PC-9 (cell line): ENCODE measurements around the gene PJVK. TPM values are rescaled to one million over a fixed set of nuclear protein-coding genes. Genes with fewer than 3 reads are reported as not detected.

Experiments used
- BruUV-seq: library from RNA; stranded (reverse); fragments of 400-500 nt; replicated peaks from 2 replicates; lab custom pipeline; 2021; lab: Mats Ljungman, UMichigan
- CTCF ChIA-PET: fragments of 300-600 bp; sonication (Branson Sonifier 250); formaldehyde crosslinking; loops from one replicate; lab custom pipeline; 2022; ENCODE audit warnings: antibody characterized with exemption; lab: Charles Lee
- POLR2A ChIA-PET: fragments of 300-600 bp; sonication (Branson Sonifier 250); formaldehyde crosslinking; loops from one replicate; lab custom pipeline; 2022; ENCODE audit warnings: antibody characterized with exemption; ENCODE audit not compliant: unreplicated experiment; lab: Charles Lee
- DNase-seq, 2 experiments: peaks; one replicate each; pipeline versions ENCODE4 v3.0.0 to v3.0.0-alpha.2; 2015 to 2022; ENCODE audit warnings: mixed read lengths in 1 of 2
- H2AFZ ChIP-seq: fragments of 200-600 bp; sonication (generic); 2 replicates; pipeline ENCODE4 v1.8.1; 2017; ENCODE audit warnings: antibody characterized with exemption
- H3F3A ChIP-seq: fragments of 200-600 bp; sonication (generic); 2 replicates; pipeline ENCODE4 v1.8.1; 2017; ENCODE audit warnings: antibody characterized with exemption, mild to moderate bottlenecking, low read depth; ENCODE audit not compliant: insufficient read depth
- H3K27ac ChIP-seq: fragments of 200-600 bp; sonication (generic); 2 replicates; pipeline ENCODE4 v1.6.1; 2016; ENCODE audit warnings: mixed run types
- H3K27me3 ChIP-seq: fragments of 200-600 bp; sonication (generic); 2 replicates; pipeline ENCODE4 v1.6.1; 2016; ENCODE audit warnings: low read depth, mixed run types; ENCODE audit not compliant: insufficient read depth
- H3K36me3 ChIP-seq: fragments of 200-600 bp; sonication (generic); 2 replicates; pipeline ENCODE4 v1.6.1; 2016; ENCODE audit warnings: low read depth, mixed run types
- H3K4me1 ChIP-seq: fragments of 200-600 bp; sonication (generic); replicated peaks from 2 replicates; pipeline ENCODE4 v1.6.1; 2016; ENCODE audit warnings: mixed run types; ENCODE audit not compliant: insufficient read depth
- H3K4me2 ChIP-seq: fragments of 200-600 bp; sonication (generic); 2 replicates; pipeline ENCODE4 v1.6.1; 2017; ENCODE audit warnings: mixed run types
- H3K4me3 ChIP-seq: fragments of 200-600 bp; sonication (generic); 2 replicates; pipeline ENCODE4 v1.6.1; 2016; ENCODE audit warnings: mixed run types
- H3K79me2 ChIP-seq: fragments of 200-600 bp; sonication (generic); 2 replicates; pipeline ENCODE4 v1.6.1; 2017; ENCODE audit warnings: low read depth, mixed run types
- H3K9me2 ChIP-seq: fragments of 200-600 bp; sonication (generic); 2 replicates; pipeline ENCODE4 v1.8.1; 2017; ENCODE audit warnings: mild to moderate bottlenecking; ENCODE audit not compliant: insufficient read depth
- H3K9me3 ChIP-seq: fragments of 200-600 bp; sonication (generic); 2 replicates; pipeline ENCODE4 v1.8.1; 2016; ENCODE audit warnings: low read depth; ENCODE audit not compliant: insufficient read depth
- H4K20me1 ChIP-seq: fragments of 200-600 bp; sonication (generic); 2 replicates; pipeline ENCODE4 v1.8.1; 2017; ENCODE audit not compliant: insufficient read depth
- EZH2 ChIP-seq: fragments of 200-600 bp; sonication (generic); IDR thresholded peaks from 2 replicates; pipeline ENCODE4 v1.8.0; 2017; ENCODE audit warnings: antibody characterized with exemption, low read depth
- intact Hi-C: fragments of 100-400 bp; cut with micrococcal nuclease; formaldehyde crosslinking; loops from one replicate; pipeline ENCODE4 v1.10.0; 2022; ENCODE audit not compliant: unreplicated experiment
- total RNA-seq: library from RNA; stranded (reverse); gene quantifications from 2 replicates; pipeline ENCODE4 v1.2.3, GENCODE V29; 2021
- TF ChIP-seq, protein P1 (sequence below): fragments of 200-600 bp; sonication (generic); conservative IDR thresholded peaks from 2 replicates; pipeline ENCODE4 v1.6.1; 2017; ENCODE audit warnings: mixed run types, antibody characterized with exemption, mild to moderate bottlenecking, moderate library complexity

The PJVK gene
- total RNA-seq, 1 experiment from 2014 or later, result 16.9 TPM

DNA sequence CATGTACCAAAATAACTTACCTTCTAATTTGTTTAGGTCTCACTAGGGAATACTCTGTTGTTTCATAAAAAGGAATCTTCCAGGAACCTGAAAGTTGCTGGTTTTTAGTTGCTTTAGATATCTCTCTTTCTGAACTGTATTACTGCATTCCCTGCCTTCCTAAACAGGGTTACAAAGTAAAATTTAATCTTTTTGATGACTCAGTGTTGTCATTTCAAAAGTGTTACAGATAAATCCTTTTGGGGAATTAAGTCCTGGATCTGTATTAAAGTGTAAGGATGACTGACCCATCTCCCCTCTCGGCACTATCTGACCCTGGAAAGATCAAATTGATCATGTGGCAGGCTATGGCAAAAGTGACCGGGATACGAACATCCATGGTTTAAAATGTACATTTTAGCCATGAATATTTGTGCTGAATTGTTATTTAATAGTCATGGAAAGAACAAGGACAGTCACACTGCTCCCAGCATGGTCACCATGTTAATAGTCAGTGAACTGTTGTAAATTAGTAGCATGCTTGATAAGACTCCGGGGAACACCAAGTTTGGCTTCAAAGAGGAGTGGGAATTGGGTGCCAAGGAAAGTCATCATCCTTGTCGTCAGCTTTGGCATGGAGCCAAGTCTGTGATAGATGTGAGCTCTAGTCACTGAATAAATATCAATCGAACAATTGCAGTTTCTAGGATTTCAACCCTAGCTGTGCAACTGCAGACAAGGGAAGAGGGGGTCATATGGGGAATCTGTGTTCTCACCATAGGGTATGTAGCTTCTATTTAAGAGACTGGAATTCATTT, 33.3 kb downstream of the PJVK start:
- H3K4me1 ChIP-seq, result peaks cover 41% of the 10 kb centered on the region
- peak overlapping the region; percentile 96; the same call in 1 of the 2 replicates for H3K4me2 ChIP-seq
- no peaks in the 10 kb centered on the region for H3K9me3 ChIP-seq

DNA sequence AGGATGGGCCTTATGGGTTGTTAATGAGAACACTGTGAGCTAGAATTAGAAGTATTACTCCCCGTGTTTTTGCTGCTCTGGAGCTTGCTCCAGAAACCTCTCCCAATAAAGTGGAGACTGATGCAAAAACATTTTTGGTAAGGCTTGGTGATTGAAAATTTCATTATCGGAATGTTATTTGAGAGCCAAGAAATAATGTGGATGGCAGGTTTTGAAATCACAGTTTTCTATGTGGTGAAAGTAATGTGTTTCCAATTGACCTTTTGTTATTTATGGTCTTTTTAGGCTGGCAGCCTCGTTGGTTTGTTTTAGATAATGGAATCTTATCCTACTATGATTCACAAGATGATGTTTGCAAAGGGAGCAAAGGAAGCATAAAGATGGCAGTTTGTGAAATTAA, 34.2 kb downstream of the PJVK start:
- no TSS peak for BruUV-seq
- H3F3A ChIP-seq, result no peaks in the 10 kb centered on the region
- POLR2A ChIA-PET, result interaction anchor here (0.6 kb wide), 1 partner anchor 34 kb away, joined by 3 read pairs; the partner anchor contains the start of genes PJVK and PRKRA
- H3K9me3 ChIP-seq, result no peaks in the 10 kb centered on the region
- TF ChIP-seq EZH2, result no peak
- TF ChIP-seq, protein P1, sequence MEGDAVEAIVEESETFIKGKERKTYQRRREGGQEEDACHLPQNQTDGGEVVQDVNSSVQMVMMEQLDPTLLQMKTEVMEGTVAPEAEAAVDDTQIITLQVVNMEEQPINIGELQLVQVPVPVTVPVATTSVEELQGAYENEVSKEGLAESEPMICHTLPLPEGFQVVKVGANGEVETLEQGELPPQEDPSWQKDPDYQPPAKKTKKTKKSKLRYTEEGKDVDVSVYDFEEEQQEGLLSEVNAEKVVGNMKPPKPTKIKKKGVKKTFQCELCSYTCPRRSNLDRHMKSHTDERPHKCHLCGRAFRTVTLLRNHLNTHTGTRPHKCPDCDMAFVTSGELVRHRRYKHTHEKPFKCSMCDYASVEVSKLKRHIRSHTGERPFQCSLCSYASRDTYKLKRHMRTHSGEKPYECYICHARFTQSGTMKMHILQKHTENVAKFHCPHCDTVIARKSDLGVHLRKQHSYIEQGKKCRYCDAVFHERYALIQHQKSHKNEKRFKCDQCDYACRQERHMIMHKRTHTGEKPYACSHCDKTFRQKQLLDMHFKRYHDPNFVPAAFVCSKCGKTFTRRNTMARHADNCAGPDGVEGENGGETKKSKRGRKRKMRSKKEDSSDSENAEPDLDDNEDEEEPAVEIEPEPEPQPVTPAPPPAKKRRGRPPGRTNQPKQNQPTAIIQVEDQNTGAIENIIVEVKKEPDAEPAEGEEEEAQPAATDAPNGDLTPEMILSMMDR, result no peak
- no peak overlapping the region for H2AFZ ChIP-seq
- H3K9me2 ChIP-seq, result no peaks in the 10 kb centered on the region
- DNase-seq, result no peak
- H3K36me3 ChIP-seq, result peaks cover 38% of the 10 kb centered on the region
- H3K27ac ChIP-seq, result no peak overlapping the region
- H3K4me1 ChIP-seq, result peaks cover 36% of the 10 kb centered on the region
- H3K4me3 ChIP-seq, result no peak overlapping the region
- peaks cover 75% of the 10 kb centered on the region for H4K20me1 ChIP-seq
- H3K4me2 ChIP-seq, result no peak overlapping the region
- intact Hi-C loops, result loop anchor here (2.0 kb wide), 1 partner anchor 17 kb away; no protein-coding TSS in a partner anchor
- CTCF ChIA-PET, result interaction anchor here (0.5 kb wide), 1 partner anchor 34 kb away, joined by 6 read pairs; no protein-coding TSS in a partner anchor
- peaks cover 94% of the 10 kb centered on the region for H3K79me2 ChIP-seq
- H3K27me3 ChIP-seq, result no peaks in the 10 kb centered on the region

More for the DNA sequence above, 33.3 kb downstream of the PJVK start:
- DNase-seq, result peak in 1 of 2 experiments; percentile 48
- CTCF ChIA-PET, result no interaction called here
- Histone ChIP-seq H3F3A (peaks cover 6% of the 10 kb centered on the region), H3K4me3 (no peak overlapping the region), H4K20me1 (peaks cover 66% of the 10 kb centered on the region), H3K27ac (no peak overlapping the region), H3K79me2 (peaks cover 88% of the 10 kb centered on the region), H3K36me3 (peaks cover 29% of the 10 kb centered on the region), H3K27me3 (no peaks in the 10 kb centered on the region), H3K9me2 (no peaks in the 10 kb centered on the region), H2AFZ (no peak overlapping the region)
- no TSS peak for BruUV-seq
- TF ChIP-seq EZH2, result no peak
- TF ChIP-seq, protein P1, result no peak
- intact Hi-C loops, result loop anchor here (2.0 kb wide), 1 partner anchor 18 kb away; no protein-coding TSS in a partner anchor
- POLR2A ChIA-PET, result no interaction called here

DNA sequence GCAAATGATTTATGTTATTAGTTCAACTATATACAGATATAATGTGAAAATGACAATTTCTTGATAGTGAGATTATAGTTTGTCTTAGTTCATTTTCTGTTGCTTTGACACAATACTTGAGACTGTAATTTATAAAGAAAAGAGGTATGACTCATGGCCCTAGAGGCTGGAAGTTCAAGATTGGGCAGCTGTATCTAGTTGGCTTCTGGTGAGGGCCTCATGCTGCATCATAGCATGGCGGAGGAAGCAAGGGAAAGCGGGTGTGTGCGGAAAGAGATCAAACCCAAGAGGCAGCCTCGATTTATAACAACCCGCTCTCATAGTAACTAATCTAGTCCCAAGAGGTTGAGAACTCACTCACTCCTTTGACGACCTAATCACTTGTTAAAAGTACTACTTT, 40.4 kb downstream of the PJVK start:
- Histone ChIP-seq H3K9me3 (no peaks in the 10 kb centered on the region), H3K4me2 (no peak overlapping the region), H3K27ac (no peak overlapping the region), H3K27me3 (no peaks in the 10 kb centered on the region), H4K20me1 (peaks cover 37% of the 10 kb centered on the region), H3K4me3 (no peak overlapping the region), H3K79me2 (peaks cover 33% of the 10 kb centered on the region), H3K36me3 (peaks cover 76% of the 10 kb centered on the region), H2AFZ (no peak overlapping the region), H3K9me2 (no peaks in the 10 kb centered on the region), H3F3A (no peaks in the 10 kb centered on the region; the same call in 1 of the 2 replicates), H3K4me1 (no peaks in the 10 kb centered on the region)
- ChIA-PET CTCF (no interaction called here), POLR2A (no interaction called here)
- BruUV-seq, result no TSS peak
- intact Hi-C loops, result no loop called here
- DNase-seq, result no peak
- TF ChIP-seq, protein P1, result no peak
- TF ChIP-seq EZH2, result no peak
